ENCODE data around the gene LIMA1.

Gene LIMA1

DNA sequence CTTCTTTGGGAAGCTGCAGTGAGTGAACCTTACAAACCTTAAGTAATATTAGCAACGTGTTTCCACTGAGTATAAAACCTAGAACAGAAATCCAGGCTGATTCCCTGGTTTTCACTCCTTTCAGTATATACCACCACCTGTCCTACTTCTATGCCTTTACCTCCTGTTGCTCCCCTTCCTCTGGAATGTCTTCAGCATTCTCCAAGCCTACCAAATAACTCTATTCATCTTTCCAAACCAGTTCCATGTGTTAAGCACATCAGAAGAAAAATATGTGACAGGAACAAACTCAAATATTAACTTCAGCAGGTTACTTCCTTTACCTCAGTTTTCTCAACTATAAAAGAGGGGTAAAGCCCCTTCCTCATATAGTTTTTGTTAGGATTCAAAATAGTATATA is 39.8 kb downstream of the LIMA1 start:
- no peaks in the 10 kb centered on the region for H3K27me3 ChIP-seq
- no peak overlapping the region for H3K4me3 ChIP-seq
- H3K4me2 ChIP-seq = no peak overlapping the region
- TF ChIP-seq Cebpa-rat (IDR thresholded peaks at IDR 0.05) = no peak
- peaks cover 0 to 21% (median 0%) of the 10 kb centered on the region in 10 experiments; a peak in 6 of 20 replicates for H3K4me1 ChIP-seq
- H3K9me3 ChIP-seq (replicated peaks in 1 of 11) = no peaks in the 10 kb centered on the region
- no peaks in the 10 kb centered on the region for H4K20me1 ChIP-seq
- H3K27ac ChIP-seq = no peak overlapping the region
- no peak overlapping the region for H3K9ac ChIP-seq
- H3K36me3 ChIP-seq = no peaks in the 10 kb centered on the region

DNA sequence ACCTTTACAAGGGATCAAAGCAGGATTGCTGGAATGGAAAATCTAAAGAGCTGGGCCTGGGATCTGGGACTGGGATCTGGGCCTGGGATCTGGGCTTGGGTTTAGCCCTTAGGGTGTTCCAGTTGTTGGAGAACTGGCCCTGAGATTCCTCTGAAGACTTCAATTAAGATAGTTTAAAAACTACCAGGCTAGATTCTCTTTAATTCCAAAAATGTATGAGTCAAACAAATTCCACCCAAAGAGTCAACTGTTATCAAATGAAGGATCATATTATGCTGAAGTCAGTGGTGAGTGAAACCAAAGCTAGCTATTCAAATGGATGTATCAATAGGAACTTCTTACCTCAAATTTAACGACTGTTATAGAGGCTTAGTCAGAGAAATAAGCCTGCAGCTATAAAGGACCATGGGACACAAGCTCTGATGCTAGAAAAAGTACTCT is 40.5 kb downstream of the LIMA1 start:
- Histone ChIP-seq H3K36me3 (no peaks in the 10 kb centered on the region), H3K4me3 (no peak overlapping the region), H3K4me1 (peaks cover 0 to 21% (median 0%) of the 10 kb centered on the region in 10 experiments; a peak in 6 of 20 replicates), H3K4me2 (peak overlapping the region in 2 of 11 experiments; percentile 51 to 54; a peak in 3 of 22 replicates), H4K20me1 (no peaks in the 10 kb centered on the region), H3K9me3 (replicated peaks in 1 of 11) (no peaks in the 10 kb centered on the region), H3K27me3 (no peaks in the 10 kb centered on the region), H3K9ac (no peak overlapping the region), H3K27ac (no peak overlapping the region)
- no peak for TF ChIP-seq Cebpa-rat (IDR thresholded peaks at IDR 0.05)

DNA sequence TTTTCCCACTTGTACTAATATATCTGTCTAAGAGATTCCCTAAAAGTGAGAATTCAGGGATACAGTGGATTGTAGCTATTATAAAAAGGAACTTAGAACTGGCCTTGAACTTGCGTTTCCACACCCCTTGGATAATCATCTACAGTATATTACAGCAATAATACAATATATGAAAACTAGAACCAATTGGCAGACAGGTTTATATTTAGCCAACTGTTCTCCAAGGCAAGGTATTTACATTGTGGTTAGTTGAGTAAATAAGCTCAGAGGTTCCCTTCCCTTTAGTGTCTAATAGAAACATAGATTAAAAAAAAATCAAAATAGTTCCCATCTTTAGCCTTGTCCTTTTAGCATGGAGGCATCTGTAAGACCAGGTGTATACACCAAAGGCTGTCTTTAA is 42.1 kb downstream of the LIMA1 start:
- no peak overlapping the region for H3K4me3 ChIP-seq
- H4K20me1 ChIP-seq = no peaks in the 10 kb centered on the region
- TF ChIP-seq Cebpa-rat (IDR thresholded peaks at IDR 0.05) = no peak
- H3K36me3 ChIP-seq = no peaks in the 10 kb centered on the region
- H3K9me3 ChIP-seq (replicated peaks in 1 of 11) = no peaks in the 10 kb centered on the region
- no peak overlapping the region for H3K27ac ChIP-seq
- H3K4me2 ChIP-seq = peak overlapping the region in 1 of 11 experiments; percentile 54; a peak in 1 of 22 replicates
- H3K9ac ChIP-seq = no peak overlapping the region
- H3K27me3 ChIP-seq = no peaks in the 10 kb centered on the region
- peaks cover 0 to 14% (median 0%) of the 10 kb centered on the region in 10 experiments; a peak in 6 of 20 replicates for H3K4me1 ChIP-seq

DNA sequence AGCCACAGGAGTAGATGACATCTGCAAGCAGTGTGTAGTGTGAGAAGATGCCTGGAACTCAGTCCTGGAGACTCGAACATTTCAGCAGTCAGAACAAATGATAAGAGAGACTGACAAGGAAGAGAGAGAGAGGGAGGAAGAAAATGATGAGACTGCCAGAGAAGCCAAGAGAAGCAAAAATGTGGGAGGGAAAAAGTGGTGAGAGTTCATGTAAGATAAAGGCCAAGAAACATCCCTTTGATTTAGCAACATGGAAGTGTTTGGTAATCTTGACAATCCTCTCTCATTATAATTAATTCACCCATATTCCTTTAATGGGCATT is 42.6 kb downstream of the LIMA1 start:
- no peak overlapping the region for H3K27ac ChIP-seq
- H3K4me2 ChIP-seq = no peak overlapping the region

DNA sequence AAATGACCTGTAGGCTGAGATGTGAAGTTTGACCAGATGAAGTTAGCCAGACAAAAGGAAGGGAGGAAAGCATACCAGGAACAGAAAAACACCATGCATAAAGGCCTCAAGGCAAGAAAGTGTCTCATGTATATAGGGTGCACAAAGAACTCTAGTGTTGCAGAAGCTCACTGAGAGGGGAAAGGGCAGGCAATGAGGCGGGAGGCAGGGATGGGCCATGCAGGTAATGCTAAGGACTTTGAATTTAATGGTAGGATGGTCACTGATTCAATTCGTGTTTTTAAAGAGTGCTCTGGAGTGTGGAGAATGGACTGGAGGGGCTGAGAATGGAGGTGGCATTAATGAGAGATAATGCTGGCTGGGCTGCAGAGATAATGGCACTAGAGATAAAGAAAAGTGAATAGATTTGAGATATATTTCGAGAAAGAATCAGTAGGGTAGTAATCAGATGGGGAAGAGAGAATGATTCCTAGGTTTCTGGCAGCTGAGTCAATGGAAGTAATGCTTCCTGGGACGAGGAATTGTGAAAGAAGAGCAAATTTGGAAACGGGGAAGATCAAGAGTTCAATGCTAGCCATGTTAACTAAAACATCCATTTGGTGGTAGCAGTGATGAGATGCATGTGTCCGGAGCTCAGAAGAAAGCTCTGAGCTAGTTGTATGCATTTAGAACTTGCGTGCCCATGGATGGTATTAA is 43.1 kb downstream of the LIMA1 start:
- H3K4me3 ChIP-seq = no peak overlapping the region

More for the DNA sequence above, 42.6 kb downstream of the LIMA1 start:
- H3K36me3 ChIP-seq = no peaks in the 10 kb centered on the region
- no peaks in the 10 kb centered on the region for H4K20me1 ChIP-seq
- H3K27me3 ChIP-seq = no peaks in the 10 kb centered on the region
- no peak overlapping the region for H3K9ac ChIP-seq
- H3K4me1 ChIP-seq = peaks cover 0 to 14% (median 0%) of the 10 kb centered on the region in 10 experiments; a peak in 6 of 20 replicates
- H3K9me3 ChIP-seq (replicated peaks in 1 of 11) = no peaks in the 10 kb centered on the region
- no peak overlapping the region for H3K4me3 ChIP-seq
- no peak for TF ChIP-seq Cebpa-rat (IDR thresholded peaks at IDR 0.05)

DNA sequence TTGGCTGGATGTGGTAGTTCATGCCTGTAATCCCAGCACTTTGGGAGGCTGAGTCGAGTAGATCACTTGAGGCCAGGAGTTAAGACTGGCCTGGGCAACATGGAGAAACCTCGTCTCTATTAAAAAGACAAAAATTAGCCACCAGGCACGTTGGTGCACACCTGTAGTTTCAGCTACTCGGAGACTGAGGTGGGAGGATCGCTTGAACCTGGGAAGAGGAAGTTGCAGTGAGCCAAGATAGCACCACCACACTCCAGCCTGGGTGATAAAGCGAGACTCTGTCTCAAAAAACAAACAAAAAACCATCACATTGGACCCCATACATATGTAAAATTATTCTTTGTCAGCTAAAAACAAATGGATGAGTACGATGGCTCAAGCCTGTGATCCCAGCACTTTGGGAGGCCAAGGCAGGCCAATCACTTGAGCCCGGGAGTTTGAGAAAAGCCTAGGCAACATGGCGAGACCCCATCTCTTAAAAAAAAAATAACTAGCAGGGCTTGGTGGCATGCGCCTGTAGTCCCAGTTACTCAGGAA is 43.9 kb downstream of the LIMA1 start:
- H3K4me3 ChIP-seq = no peak overlapping the region
- no peak for TF ChIP-seq Cebpa-rat (IDR thresholded peaks at IDR 0.05)
- no peaks in the 10 kb centered on the region for H4K20me1 ChIP-seq
- H3K4me2 ChIP-seq = no peak overlapping the region
- no peak overlapping the region for H3K9ac ChIP-seq
- no peaks in the 10 kb centered on the region for H3K27me3 ChIP-seq
- H3K9me3 ChIP-seq (replicated peaks in 1 of 11) = no peaks in the 10 kb centered on the region
- no peak overlapping the region for H3K27ac ChIP-seq
- H3K36me3 ChIP-seq = no peaks in the 10 kb centered on the region
- peaks cover 0 to 14% (median 0%) of the 10 kb centered on the region in 10 experiments; a peak in 6 of 20 replicates for H3K4me1 ChIP-seq

More for the DNA sequence above, 43.1 kb downstream of the LIMA1 start:
- no peak for TF ChIP-seq Cebpa-rat (IDR thresholded peaks at IDR 0.05)
- H3K27ac ChIP-seq = no peak overlapping the region
- H3K36me3 ChIP-seq = no peaks in the 10 kb centered on the region
- H4K20me1 ChIP-seq = no peaks in the 10 kb centered on the region
- H3K9ac ChIP-seq = no peak overlapping the region
- peaks cover 0 to 14% (median 0%) of the 10 kb centered on the region in 10 experiments; a peak in 6 of 20 replicates for H3K4me1 ChIP-seq
- H3K9me3 ChIP-seq (replicated peaks in 1 of 11) = no peaks in the 10 kb centered on the region
- no peaks in the 10 kb centered on the region for H3K27me3 ChIP-seq
- H3K4me2 ChIP-seq = no peak overlapping the region

DNA sequence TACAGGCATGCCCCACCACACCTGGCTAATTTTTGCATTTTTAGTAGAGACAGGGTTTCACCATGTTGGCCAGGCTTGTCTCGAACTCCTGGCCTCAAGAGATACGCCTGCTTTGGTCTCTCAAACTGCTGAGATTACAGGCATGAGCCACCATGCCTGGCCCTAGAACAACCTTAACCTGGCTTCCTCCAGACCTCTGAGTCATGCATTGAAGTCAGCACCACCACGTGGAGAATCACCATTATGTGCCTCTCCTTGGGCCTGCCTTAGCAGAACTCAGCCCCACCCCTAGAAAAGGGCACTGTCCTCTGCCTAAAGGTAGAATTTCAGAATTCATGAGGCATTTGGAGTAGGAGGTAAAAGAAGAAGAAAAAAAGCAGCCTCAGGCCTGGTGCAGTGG is 49.0 kb downstream of the LIMA1 start:
- Histone ChIP-seq H3K4me1 (no peaks in the 10 kb centered on the region), H3K27ac (no peak overlapping the region), H3K4me3 (no peak overlapping the region), H4K20me1 (no peaks in the 10 kb centered on the region), H3K36me3 (no peaks in the 10 kb centered on the region), H3K4me2 (no peak overlapping the region), H3K9ac (no peak overlapping the region), H3K9me3 (replicated peaks in 1 of 11) (no peaks in the 10 kb centered on the region), H3K27me3 (no peaks in the 10 kb centered on the region)
- no peak for TF ChIP-seq Cebpa-rat (IDR thresholded peaks at IDR 0.05)

DNA sequence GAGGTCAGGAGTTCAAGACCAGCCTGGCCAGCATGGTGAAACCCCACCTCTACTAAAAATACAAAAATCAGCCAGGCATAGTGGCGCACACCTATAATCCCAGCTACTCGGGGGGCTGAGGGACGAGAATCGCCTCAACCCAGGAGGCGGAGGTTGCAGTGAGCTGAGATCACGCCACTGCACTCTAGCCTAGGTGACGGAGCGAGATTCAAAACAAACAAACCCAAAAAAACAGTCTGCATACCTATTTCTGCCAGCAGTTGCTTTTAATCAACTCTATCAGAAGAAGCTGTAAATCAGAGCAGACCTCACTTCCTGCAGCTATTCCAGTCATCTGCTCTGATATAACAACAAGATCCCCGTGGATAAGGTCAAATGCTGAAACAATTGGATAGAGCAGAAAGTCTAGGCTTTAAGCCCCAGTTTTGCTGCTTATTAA is 50.5 kb downstream of the LIMA1 start:
- Histone ChIP-seq H3K27ac (no peak overlapping the region), H3K9ac (no peak overlapping the region), H4K20me1 (no peaks in the 10 kb centered on the region), H3K4me1 (no peaks in the 10 kb centered on the region), H3K9me3 (replicated peaks in 1 of 11) (no peaks in the 10 kb centered on the region), H3K4me2 (no peak overlapping the region), H3K4me3 (no peak overlapping the region), H3K27me3 (no peaks in the 10 kb centered on the region), H3K36me3 (no peaks in the 10 kb centered on the region)
- no peak for TF ChIP-seq Cebpa-rat (IDR thresholded peaks at IDR 0.05)

DNA sequence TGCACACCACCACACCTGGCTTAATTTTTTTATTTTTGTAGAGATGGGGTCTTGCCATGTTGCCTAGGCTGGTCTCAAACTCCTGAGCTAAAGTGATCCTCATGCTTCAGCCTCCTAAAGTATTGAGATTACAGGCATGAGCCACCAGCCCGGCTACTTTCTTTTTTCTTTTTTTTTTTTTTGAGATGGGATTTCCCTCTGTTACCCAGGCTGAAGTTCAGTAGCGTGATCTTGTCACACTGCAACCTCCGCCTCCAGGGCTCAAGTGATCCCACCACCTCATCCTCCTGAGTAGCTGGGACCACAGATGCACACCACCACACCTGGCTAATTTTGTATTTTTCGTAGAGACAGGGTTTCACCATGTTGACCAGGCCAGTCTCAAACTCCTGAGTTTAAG is 51.1 kb downstream of the LIMA1 start:
- Histone ChIP-seq H3K4me1 (no peaks in the 10 kb centered on the region), H3K4me2 (no peak overlapping the region), H4K20me1 (no peaks in the 10 kb centered on the region), H3K27ac (no peak overlapping the region), H3K36me3 (no peaks in the 10 kb centered on the region), H3K9ac (no peak overlapping the region), H3K27me3 (no peaks in the 10 kb centered on the region), H3K9me3 (replicated peaks in 1 of 11) (no peaks in the 10 kb centered on the region), H3K4me3 (no peak overlapping the region)
- no peak for TF ChIP-seq Cebpa-rat (IDR thresholded peaks at IDR 0.05)

DNA sequence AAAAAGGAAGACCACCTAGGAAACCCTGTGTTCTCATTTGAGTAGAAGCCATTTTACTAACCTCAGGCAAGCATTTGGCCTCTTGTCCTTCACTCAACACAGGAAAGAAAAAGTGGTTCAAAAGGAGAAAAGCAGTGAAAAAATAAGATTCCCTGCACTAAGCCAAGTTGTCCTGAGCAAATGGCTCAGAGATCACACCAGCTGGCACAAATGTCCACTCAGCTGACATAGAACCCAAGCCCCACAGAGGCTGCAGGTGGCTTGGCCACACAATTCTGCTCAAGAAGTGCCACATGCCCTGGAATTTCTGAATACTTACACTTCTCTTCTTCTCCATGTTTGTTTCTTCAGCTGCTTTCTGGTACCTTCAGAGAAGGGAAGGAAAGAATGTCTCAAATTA is 52.0 kb downstream of the LIMA1 start:
- Histone ChIP-seq H3K4me3 (no peak overlapping the region), H4K20me1 (no peaks in the 10 kb centered on the region), H3K9ac (no peak overlapping the region), H3K27ac (no peak overlapping the region), H3K4me2 (no peak overlapping the region), H3K4me1 (no peaks in the 10 kb centered on the region), H3K27me3 (no peaks in the 10 kb centered on the region), H3K36me3 (no peaks in the 10 kb centered on the region), H3K9me3 (replicated peaks in 1 of 11) (no peaks in the 10 kb centered on the region)
- TF ChIP-seq Cebpa-rat (IDR thresholded peaks at IDR 0.05) = no peak

Measured in BLaER1 treated with 17β-estradiol and CSF1 and Interleukin-3, amounts not matched to agents 10 nM and 100 nM (cell line).